GM21390 (cell line): ENCODE results near the gene MFAP1.
A peak's percentile ranks its signal among the peaks of the same experiment; 100 is the strongest.

Experiments used
- ATAC-seq: cut with Tn5 transposase; IDR thresholded peaks from one replicate; pipeline ENCODE4 v1.9.1; 2021; ENCODE audit not compliant: unreplicated experiment

Gene MFAP1

GRCh38 chr15:43776718-43777266 lies 47.7 kb downstream of the MFAP1 start, which contains the start of gene ELL3:
ELL3 (minus strand) TSS chr15:43776966; CDS start chr15:43776901, 65 bp downstream.
- peak; percentile 31 for ATAC-seq

DNA sequence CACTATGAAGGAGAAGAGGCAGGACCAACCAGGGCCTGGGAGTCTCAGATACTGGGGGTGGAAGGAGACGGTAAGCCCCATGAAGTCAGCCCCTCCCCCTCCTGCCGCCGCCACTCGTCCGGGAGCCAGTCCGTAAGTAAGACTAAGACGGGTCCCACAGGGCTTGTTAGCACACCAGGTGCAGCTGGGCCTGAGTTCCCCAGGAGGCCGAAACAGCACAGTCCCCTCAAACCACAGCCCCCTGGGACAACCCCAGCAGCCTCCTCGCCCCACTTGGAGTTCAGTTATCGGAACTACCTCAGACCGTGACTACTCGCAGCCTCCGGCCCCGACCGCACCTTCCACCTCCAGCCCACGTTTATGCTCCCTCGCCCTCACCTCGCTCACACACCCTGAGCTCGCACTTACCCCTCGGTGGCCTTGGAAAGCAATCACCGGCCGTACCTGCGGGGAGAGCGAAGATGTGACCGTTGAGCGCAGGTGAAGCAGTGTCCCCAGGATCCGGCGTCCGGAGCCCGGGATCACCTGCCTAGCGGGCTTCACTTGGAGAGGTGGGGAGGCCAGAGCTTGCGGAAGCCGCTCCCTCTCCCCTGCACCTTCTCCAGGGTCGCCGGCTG lies 48.3 kb downstream of the MFAP1 start:
- peak; percentile 66 for ATAC-seq

DNA sequence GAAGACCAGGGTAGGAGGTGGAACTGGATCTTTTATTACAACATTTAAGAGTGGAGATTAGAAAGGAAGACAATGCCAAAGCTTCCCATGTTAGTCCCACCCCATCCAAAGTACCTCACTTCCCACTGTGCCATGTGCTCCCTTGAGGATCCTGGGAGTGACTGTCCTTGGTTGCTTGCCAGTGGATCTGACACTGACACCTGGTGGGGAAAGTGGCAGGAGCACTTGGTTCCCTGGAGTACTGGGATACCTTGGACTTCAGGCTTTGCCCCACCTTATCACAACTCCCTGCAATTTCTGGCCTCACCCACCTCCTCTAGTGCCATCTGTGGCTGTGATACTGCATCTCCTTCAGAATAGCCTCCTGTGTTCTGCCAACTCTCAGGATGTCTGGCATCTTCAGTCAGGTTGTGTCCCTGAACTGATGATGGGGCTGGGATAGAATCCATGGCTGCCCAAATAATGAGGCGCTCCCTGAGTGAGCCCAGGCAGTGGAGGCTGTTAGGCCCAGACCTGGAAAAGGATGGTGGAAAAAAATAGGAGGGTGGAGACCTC lies 49.0 kb downstream of the MFAP1 start:
- no peak for ATAC-seq

- no peak for ATAC-seq
Observed at GRCh38 chr15:43774062-43774461, 50.4 kb downstream of the MFAP1 start.

GRCh38 chr15:43772624-43773023 lies 51.9 kb downstream of the MFAP1 start:
- no peak for ATAC-seq

GRCh38 chr15:43771816-43772215 lies 52.7 kb downstream of the MFAP1 start:
- ATAC-seq, result no peak

DNA sequence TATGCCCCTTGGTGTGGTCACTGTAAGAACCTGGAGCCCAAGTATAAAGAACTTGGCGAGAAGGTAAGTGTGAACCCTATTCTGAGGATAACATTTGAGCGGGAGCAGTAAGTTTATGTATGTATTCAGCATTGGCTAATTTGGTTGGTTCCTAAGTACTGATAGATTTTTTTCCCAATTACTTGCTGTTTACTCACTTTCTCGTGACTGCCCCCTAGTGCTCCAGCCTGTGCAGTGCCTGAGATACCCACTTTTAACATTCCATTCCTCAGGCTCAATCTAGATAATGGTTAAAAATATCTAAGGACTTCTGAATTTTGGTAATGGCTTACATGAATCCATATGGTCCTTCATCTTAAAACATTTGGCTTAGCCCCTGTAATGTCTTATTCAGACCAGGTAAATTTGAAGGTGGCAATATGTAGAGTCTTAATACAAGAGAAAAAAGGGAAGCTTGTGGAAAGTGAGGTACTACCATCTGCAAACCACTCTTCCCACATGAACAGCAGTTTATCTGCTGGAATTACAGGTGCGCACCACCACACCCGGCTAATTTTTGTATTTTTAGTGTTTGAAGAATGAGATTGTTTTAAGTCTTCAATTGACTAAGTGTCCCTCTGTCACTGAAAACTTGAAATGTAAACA lies 54.8 kb downstream of the MFAP1 start:
- ATAC-seq, result no peak

DNA sequence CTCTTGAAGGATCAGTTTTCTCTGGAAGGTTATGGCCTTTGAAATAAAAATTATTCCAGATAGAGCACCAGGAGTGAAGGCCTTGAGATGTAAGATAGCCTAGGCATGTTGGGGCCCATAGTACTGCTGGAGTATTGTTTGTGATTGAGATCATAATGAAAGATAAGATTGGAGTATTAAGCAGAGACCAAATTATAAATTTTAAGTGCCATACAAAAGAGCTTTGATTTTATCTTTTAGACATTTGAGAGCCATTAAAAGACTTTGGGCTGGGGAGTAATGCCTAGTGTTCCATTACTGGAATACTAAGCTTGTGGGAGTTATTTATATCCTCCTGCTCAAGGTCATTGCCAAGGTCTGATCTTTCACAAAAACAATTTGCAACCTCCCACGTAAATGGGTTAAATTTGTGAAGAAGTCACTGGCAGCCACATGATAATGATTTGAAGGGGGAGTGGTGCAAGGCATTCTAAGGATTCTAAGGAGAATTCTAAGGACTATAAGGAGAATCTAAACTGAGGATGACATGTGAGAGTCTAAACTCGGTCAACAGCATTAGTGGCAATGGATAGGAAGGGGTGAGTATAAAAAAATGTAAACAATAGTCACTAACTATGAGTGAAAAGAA lies 60.6 kb downstream of the MFAP1 start:
- no peak for ATAC-seq

DNA sequence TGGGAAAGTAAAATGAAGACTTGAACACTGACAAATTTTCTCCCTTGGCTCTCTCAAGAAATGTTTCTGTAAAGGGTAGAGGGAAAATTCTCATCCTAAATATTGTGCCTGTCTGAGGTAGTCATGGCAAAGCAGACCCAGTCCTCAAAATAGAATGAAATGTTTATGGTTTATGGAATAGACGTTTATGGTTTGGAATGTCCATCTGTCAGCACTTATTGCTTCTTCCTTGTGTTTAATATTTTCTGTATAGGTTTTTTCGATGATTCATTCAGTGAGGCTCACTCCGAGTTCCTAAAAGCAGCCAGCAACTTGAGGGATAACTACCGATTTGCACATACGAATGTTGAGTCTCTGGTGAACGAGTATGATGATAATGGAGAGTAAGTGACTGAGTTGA lies 61.7 kb downstream of the MFAP1 start:
- ATAC-seq, result no peak
